OCI-LY1 (cell line): ENCODE measurements around the gene NOTCH2.

Experiments
- EZH2 ChIP-seq: fragments of 200-600 bp; sonication (generic), shearing (Covaris generic); IDR thresholded peaks from 2 replicates; pipeline ENCODE4 v1.8.0; 2017; ENCODE audit warnings: borderline replicate concordance, mixed run types, mild to moderate bottlenecking, antibody characterized with exemption, low read length, moderate library complexity, mixed read lengths
- TF ChIP-seq, protein P1 (sequence below): fragments of 200-600 bp; sonication (generic), shearing (Covaris generic); IDR thresholded peaks from 2 replicates; pipeline ENCODE4 v1.5.1; 2017; ENCODE audit warnings: mild to moderate bottlenecking, antibody characterized with exemption, low read length, moderate library complexity, mixed read lengths

DNA sequence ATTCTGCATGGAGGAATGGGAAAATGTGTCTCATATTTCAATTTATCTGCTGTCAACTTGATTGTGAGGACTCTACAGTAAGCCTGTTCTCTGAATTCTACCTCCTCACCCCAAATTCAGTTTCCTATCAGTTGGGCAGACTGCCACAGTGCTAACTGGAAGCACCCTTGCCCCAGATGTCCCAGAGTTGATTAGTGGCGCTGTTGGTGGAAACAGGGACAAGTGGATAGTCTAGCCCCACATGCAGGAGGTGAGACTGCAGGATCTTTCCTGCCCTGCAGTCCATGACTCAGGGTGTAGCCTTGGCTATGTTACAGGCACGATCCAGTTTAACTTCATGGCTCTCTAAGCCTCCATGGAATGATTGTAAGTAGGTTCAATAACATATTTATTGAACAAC is 195.3 kb downstream of the NOTCH2 start:
- TF ChIP-seq, protein P1, sequence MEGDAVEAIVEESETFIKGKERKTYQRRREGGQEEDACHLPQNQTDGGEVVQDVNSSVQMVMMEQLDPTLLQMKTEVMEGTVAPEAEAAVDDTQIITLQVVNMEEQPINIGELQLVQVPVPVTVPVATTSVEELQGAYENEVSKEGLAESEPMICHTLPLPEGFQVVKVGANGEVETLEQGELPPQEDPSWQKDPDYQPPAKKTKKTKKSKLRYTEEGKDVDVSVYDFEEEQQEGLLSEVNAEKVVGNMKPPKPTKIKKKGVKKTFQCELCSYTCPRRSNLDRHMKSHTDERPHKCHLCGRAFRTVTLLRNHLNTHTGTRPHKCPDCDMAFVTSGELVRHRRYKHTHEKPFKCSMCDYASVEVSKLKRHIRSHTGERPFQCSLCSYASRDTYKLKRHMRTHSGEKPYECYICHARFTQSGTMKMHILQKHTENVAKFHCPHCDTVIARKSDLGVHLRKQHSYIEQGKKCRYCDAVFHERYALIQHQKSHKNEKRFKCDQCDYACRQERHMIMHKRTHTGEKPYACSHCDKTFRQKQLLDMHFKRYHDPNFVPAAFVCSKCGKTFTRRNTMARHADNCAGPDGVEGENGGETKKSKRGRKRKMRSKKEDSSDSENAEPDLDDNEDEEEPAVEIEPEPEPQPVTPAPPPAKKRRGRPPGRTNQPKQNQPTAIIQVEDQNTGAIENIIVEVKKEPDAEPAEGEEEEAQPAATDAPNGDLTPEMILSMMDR = no peak
- no peak for TF ChIP-seq EZH2
